Stomach (tissue), 9 donors: ENCODE measurements around the gene PTPN7. TPM values are rescaled to one million over a fixed set of nuclear protein-coding genes. Genes with fewer than 3 reads are reported as not detected.
"Not testable (repeated sequence)": the region's sequence is repeated elsewhere in the genome, so short reads cannot be mapped to it uniquely, and the experiment has no call there.

ENCODE experiments used
- DNase-seq, 2 donors: peaks; one replicate each; pipeline versions ENCODE4 v3.0.0 to v3.0.0-alpha.2; 2013 to 2019
- H3K27ac ChIP-seq, 5 donors: fragments of 200-600 bp in 4 of 5; sonication (generic) in 4 of 5; one replicate each; pipeline ENCODE4 v1.5.1; 2013 to 2019; ENCODE audit warnings: mild to moderate bottlenecking in 1 of 5, moderate library complexity in 1 of 5
- H3K27me3 ChIP-seq, 3 donors: fragments of 200-600 bp; sonication (generic); one replicate each; pipeline ENCODE4 v1.5.1; 2017 to 2019; ENCODE audit warnings: mixed run types in 1 of 3
- H3K36me3 ChIP-seq, 4 donors: fragments of 200-600 bp; sonication (generic); 1 replicate in 3 of 4; 2 replicates in 1 of 4; pipeline ENCODE4 v1.5.1; 2016 to 2019
- H3K4me1 ChIP-seq, 4 donors: fragments of 200-600 bp; sonication (generic); one replicate each; pipeline ENCODE4 v1.5.1; 2016 to 2019
- H3K4me3 ChIP-seq, 4 donors: fragments of 200-600 bp; sonication (generic) in 3 of 4; one replicate each; pipeline ENCODE4 v1.5.1; 2016 to 2019; ENCODE audit warnings: mild to moderate bottlenecking in 1 of 4
- H3K9me3 ChIP-seq, 4 donors: fragments of 200-600 bp; sonication (generic); one replicate each; pipeline ENCODE4 v1.5.1; 2016 to 2019
- EP300 ChIP-seq: sonication (generic); formaldehyde crosslinking; IDR thresholded peaks from one replicate; pipeline ENCODE4 v1.6.1; 2017; ENCODE audit warnings: antibody characterized with exemption
- POLR2A ChIP-seq, 4 donors: fragments of 450-650 bp; IDR thresholded peaks; one replicate each; pipeline ENCODE4 v1.6.1; 2016; ENCODE audit warnings: antibody characterized with exemption in 4 of 4, control low read depth in 2 of 4, mild to moderate bottlenecking in 1 of 4, moderate library complexity in 1 of 4
- POLR2AphosphoS5 ChIP-seq, 3 donors: sonication (generic); formaldehyde crosslinking; IDR thresholded peaks; one replicate each; pipeline ENCODE4 v1.6.1; 2016; ENCODE audit warnings: antibody characterized with exemption in 3 of 3
- WGBS, 5 donors: extraction: QIAGEN DNeasy Blood & Tissue Kit in 3 of 5; methylation state at CpG; one replicate each; pipeline versions ENCODE4 v1.1.5 to v1.1.7; 2013 to 2018; 5-methylcytosine and 5-hydroxymethylcytosine counted together
- intact Hi-C: fragments of 100-400 bp; cut with DNase I; formaldehyde crosslinking; loops from one replicate; pipeline ENCODE4 v1.15.1; 2023; ENCODE audit warnings: low total_unique reads
- polyA plus RNA-seq, 3 donors: library from polyadenylated mRNA; stranded (reverse); fragments of 200-250 nt; gene quantifications; one replicate each; pipeline ENCODE4 v1.2.3, GENCODE V29; 2013
- total RNA-seq, 5 donors: library from RNA; depleted of rRNA; stranded (reverse); fragments of >200 nt; gene quantifications; one replicate each; pipeline versions ENCODE4 v1.1.0 to v1.2.3, GENCODE V29; 2014 to 2016
- TF ChIP-seq, protein P1 (sequence below), 7 experiments: fragments of 450-650 bp in 4 of 7; fragments of 200-600 bp in 3 of 7; sonication (generic) in 3 of 7; IDR thresholded peaks; one replicate each; pipeline ENCODE4 v1.5.1; 2016 to 2019; ENCODE audit warnings: antibody characterized with exemption in 7 of 7, control low read depth in 2 of 7, mild to moderate bottlenecking in 1 of 7
- donor health status: healthy with polysubstance abuse.
- donor health status: Bipolar disorder and iron deficiency.
- donor health status: healthy.

Gene PTPN7
- total and polyA plus RNA-seq, 8 donors = 1.8 to 16.3 (median 4.0) TPM; not detected in 1

GRCh38 chr1:202197653-202198365 lies 37.4 kb upstream of the PTPN7 start:
- intact Hi-C loops = loop anchor here (5.0 kb wide), 1 partner anchor 109 kb away; no protein-coding TSS in a partner anchor
- 57 to 70% (median 65%) methylated on average over 5 to 7 of the region's 7 CpGs for WGBS, 5 donors
- Histone ChIP-seq H3K36me3 (no peaks in the 10 kb centered on the region), H3K27ac (no peak overlapping the region), H3K27me3 (peaks cover 15 to 57% (median 25%) of the 10 kb centered on the region in 3 donors), H3K9me3 (no peaks in the 10 kb centered on the region), H3K4me1 (peaks cover 13 to 36% (median 22%) of the 10 kb centered on the region in 4 donors), H3K4me3 (no peak overlapping the region)
- no peak for TF ChIP-seq EP300
- DNase-seq = no peak

- 39 to 70% (median 57%) methylated on average over 6 to 11 of the region's 11 CpGs for WGBS, 5 donors
- intact Hi-C loops = no loop called here
- no peak for DNase-seq
- TF ChIP-seq, protein P1, sequence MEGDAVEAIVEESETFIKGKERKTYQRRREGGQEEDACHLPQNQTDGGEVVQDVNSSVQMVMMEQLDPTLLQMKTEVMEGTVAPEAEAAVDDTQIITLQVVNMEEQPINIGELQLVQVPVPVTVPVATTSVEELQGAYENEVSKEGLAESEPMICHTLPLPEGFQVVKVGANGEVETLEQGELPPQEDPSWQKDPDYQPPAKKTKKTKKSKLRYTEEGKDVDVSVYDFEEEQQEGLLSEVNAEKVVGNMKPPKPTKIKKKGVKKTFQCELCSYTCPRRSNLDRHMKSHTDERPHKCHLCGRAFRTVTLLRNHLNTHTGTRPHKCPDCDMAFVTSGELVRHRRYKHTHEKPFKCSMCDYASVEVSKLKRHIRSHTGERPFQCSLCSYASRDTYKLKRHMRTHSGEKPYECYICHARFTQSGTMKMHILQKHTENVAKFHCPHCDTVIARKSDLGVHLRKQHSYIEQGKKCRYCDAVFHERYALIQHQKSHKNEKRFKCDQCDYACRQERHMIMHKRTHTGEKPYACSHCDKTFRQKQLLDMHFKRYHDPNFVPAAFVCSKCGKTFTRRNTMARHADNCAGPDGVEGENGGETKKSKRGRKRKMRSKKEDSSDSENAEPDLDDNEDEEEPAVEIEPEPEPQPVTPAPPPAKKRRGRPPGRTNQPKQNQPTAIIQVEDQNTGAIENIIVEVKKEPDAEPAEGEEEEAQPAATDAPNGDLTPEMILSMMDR (IDR thresholded peaks at IDR 0.05) = no peak
- TF ChIP-seq POLR2AphosphoS5 (IDR thresholded peaks at IDR 0.05) = no peak
- TF ChIP-seq EP300 = no peak
- no peak for TF ChIP-seq POLR2A (IDR thresholded peaks at IDR 0.05)
- H3K27me3 ChIP-seq = peaks cover 16 to 58% (median 25%) of the 10 kb centered on the region in 3 donors
- H3K9me3 ChIP-seq = no peaks in the 10 kb centered on the region
- peaks cover 13 to 23% (median 20%) of the 10 kb centered on the region in 4 donors for H3K4me1 ChIP-seq
- no peaks in the 10 kb centered on the region for H3K36me3 ChIP-seq
- H3K27ac ChIP-seq = no peak overlapping the region
- peak overlapping the region in 1 of 4 donors; percentile 29 for H3K4me3 ChIP-seq
Measured at GRCh38 chr1:202194328-202194648, 33.9 kb upstream of the PTPN7 start.

DNA sequence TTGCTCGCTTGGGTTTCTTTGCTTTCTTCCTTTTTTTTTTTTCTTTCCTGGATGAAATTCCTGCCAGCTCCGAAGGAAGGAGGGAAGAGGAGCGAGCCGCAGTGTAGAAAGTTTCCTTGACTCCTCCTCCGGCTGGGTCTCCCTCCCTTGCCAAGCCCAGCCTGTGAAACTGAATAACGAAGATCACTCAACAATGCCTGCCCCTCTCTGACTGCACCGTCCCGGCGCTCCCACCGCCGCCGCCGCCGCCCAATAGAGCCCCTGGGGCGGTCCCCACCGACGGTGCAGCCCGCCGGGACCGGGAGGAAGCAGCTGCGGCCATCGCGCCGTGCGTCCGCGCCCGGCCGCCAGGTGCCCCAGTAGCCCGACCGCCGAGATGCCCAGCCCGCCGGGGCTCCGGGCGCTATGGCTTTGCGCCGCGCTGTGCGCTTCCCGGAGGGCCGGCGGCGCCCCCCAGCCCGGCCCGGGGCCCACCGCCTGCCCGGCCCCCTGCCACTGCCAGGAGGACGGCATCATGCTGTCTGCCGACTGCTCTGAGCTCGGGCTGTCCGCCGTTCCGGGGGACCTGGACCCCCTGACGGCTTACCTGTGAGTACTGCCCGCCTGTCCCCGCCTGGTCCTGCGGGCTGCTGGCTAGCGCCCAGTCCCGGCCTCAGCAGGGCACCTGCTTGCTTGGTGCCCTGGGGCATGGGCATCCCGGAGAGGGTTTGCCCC lies 33.4 kb upstream of the PTPN7 start, which contains the start of gene LGR6:
TSS of gene LGR6 (plus strand) at position 186 of the 714 bp plus-strand sequence. CDS start at position 377, 191 bp downstream.
- 2 to 6% (median 5%) methylated on average over 18 to 61 of the region's 61 CpGs for WGBS, 5 donors
- no peaks in the 10 kb centered on the region for H3K9me3 ChIP-seq
- DNase-seq = peak in 1 of 2 donors; percentile 62
- peaks cover 13 to 18% (median 15%) of the 10 kb centered on the region in 4 donors for H3K4me1 ChIP-seq
- peak within 1 kb of the TSS; percentile 16 to 31 (median 26) for H3K4me3 ChIP-seq
- TF ChIP-seq POLR2A (IDR thresholded peaks at IDR 0.05) (no peak), EP300 (no peak)
- TF ChIP-seq, protein P1 (IDR thresholded peaks at IDR 0.05) = peak in 1 of 7 experiments; percentile 10
- H3K27me3 ChIP-seq = peaks cover 16 to 56% (median 25%) of the 10 kb centered on the region in 3 donors
- intact Hi-C loops = no loop called here
- no peak within 1 kb of the TSS for H3K27ac ChIP-seq
- no peaks in the 10 kb centered on the region for H3K36me3 ChIP-seq

DNA sequence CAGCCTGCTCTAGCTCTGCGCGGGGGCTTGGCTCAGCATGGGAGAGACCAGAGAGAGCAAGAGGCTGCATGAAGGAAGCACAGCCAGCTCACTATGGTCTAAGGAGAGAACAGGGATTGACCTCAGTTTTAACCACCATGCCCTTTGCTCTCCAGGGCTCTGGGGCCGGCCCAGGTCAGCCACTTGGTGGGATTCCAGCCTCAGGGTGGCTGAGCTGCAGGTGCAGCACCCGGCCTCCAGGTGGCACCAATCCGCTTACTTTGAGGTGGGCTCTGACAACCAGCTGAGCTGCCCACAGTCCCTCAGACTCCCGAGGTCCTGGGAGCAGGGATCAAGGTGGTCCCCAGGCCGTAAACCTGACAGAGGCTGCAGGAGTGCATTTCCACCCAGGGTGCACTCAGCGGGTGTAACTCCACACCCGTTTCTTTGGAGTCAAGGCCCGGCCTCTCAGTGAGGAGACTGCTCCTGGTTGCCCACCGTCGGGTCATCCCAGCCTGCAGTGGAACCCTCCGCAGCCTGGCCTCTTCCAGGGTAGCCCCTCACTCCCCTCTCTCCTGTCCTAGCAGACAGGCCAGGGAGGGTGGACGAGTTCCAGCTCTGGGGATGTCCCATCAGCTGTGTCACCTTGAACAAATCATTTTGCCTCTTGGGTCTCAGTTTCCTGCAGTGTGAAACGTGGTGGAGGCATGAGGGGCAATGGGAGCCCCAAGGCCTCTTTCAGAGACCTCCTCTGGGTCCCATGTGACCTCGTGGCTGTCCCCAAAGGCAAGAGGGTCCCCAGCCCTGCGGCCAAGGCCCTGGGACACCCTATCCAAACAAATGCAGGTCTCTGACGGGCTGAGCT lies 32.6 kb upstream of the PTPN7 start:
- peak; percentile 62 to 83 for DNase-seq
- Histone ChIP-seq H3K4me1 (peaks cover 13 to 18% (median 15%) of the 10 kb centered on the region in 4 donors), H3K36me3 (no peaks in the 10 kb centered on the region), H3K27ac (no peak overlapping the region), H3K9me3 (no peaks in the 10 kb centered on the region), H3K27me3 (peaks cover 16 to 62% (median 25%) of the 10 kb centered on the region in 3 donors), H3K4me3 (peak overlapping the region; percentile 16 to 31 (median 26))
- intact Hi-C loops = no loop called here
- 23 to 35% (median 27%) methylated on average over 11 to 18 of the region's 18 CpGs for WGBS, 5 donors
- TF ChIP-seq, protein P1 (IDR thresholded peaks at IDR 0.05) = peak in 5 of 7 experiments; percentile 67 to 90 (median 72)
- TF ChIP-seq EP300 = no peak

- intact Hi-C loops, H3K4me3 ChIP-seq, H3K36me3 ChIP-seq, DNase-seq, H3K9me3 ChIP-seq, H3K27ac ChIP-seq: not testable (repeated sequence)
- peaks cover 13 to 18% (median 15%) of the 10 kb centered on the region in 4 donors for H3K4me1 ChIP-seq
- peaks cover 16 to 72% (median 25%) of the 10 kb centered on the region in 3 donors for H3K27me3 ChIP-seq
- WGBS, 5 donors = 81 to 100% (median 89%) methylated on average over 2 to 15 of the region's 33 CpGs
Measured at GRCh38 chr1:202191391-202191790, 31.0 kb upstream of the PTPN7 start.
